Hindlimb muscle (tissue), 1 donor: ENCODE data around the gene FOXL2NB. TPM values are rescaled to one million over a fixed set of nuclear protein-coding genes. Genes with fewer than 3 reads are reported as not detected.
A peak's percentile ranks its signal among the peaks of the same experiment; 100 is the strongest.

Source experiments
- DNase-seq: peaks from one replicate; pipeline ENCODE4 v3.0.0-alpha.2; 2013
- polyA plus RNA-seq: library from polyadenylated mRNA; unstranded; fragments of 120-200 nt; gene quantifications from one replicate; pipeline ENCODE4 v1.2.1, GENCODE V29; 2013; ENCODE audit not compliant: insufficient read length

The FOXL2NB gene
- polyA plus RNA-seq, 1 donor = 0.08 TPM

DNA sequence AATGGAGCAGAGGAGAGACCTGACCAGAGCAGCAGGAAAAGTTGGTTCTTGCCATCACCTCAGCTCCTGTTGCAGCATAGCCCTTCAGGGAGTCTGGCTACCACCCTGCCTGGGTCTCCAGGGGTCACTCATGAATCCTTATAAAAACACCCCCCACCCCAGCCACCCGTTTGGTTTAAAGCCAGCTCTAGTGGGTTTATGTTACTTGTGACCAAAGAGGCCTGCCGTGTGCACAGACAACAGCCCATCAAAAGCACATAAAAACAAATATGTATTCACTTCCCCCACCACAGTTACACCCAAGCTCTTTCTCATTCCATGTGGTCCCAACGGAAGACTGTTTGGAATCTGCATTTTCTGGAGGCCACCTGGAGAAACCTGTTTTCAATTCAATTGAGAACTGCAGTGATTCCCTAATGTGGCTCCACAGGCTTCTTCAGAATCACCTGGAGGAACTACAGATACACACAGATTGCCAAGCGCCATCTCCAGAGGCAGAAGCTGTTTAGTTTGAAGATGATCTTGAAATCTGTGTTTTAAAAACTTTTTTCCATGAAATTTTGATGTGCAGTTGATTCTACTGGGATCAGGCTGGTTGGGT is 13.8 kb upstream of the FOXL2NB start:
- no peak for DNase-seq

DNA sequence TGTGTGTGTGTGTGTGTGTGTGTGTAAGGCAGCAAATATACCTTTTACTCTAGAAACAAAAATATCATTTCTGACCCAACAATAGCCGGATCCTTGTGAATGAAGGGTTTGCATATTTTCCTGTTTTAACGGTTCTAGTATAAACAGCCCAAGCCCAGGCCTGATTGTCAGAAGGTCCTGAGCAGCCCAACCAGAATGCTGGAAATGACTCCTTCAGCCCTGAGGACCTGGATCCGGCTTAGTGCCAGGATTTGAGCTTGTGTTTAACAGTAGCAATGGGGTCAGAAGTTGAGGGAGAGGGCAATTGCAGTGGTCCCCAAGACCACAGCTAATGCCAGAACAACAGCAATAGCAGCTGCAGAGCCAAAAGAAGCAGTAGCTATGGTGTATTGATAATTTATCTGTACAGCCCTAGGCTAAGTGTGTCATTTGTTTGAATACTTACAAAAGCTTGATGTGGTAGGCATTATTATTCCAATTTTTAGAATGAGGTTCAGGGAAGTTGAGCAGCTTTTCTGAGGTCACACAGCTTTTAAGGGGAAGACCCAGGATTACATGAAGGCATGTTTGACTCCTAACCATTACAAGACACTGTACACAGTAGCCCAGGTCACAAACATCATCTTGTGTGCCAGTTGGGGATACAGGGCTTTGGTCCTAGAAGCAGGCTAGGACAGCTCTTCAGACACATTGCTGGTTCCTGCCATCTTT is 12.9 kb upstream of the FOXL2NB start:
- DNase-seq = no peak

DNA sequence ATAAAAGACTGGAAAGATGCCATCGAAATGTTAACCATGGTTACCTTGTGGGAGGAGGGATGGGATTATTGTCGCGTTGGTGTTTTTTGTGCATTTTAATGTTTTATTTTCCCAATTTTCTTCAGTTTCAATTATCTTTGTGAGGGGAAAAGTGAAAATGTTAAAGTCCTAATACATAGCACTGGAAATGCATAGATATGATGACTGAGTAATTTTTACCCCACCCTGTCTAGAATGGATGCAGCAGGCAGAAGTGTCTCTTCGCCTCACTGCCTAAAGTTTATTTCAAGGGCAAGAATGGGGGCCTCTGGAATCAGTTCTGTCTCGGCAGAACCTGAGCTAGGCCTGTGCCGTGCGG is 11.5 kb upstream of the FOXL2NB start:
- no peak for DNase-seq

DNA sequence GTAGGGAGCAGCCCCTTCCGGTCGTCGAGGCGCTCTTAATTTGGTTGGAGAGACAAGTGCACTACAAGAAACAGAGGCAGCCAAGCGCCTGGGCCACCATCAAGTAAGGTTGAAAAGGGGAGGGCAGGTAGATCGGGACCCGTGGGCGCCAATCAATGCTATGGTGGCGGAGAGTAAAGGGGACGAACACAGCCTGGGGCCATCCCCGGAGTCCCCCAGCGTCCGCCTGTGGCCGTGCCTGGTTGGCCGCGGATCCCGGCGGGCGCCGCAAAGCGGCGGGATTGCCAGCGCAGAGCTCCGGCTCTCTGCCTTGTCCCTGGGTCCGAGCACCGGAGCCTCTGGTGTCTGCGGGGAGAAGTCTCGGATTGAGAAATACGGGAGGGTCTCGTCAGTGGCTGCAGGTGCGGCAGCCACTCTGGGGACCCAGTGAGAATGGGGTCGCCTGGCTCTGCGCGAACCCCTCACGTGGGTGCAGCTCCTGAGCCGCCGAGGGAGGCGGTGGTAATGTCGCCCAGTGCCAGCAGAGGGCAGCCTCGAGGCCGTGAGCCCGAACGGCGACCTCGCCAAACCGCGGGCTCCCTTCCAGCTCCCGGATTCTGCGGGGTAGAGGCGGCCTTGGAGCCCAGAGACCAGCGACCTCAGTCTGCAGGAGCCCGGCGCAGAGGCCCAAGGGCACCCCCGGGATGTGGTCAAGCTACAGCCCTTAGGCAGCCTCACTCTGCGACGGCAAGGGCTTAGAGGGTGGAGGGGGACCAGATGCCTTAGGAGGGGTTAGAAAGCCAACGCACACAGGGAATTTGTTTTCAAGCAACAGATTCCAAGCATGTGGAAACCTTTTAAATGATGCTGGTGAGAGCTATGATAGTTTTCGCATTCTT is 10.9 kb upstream of the FOXL2NB start:
- DNase-seq = peak; percentile 69

DNA sequence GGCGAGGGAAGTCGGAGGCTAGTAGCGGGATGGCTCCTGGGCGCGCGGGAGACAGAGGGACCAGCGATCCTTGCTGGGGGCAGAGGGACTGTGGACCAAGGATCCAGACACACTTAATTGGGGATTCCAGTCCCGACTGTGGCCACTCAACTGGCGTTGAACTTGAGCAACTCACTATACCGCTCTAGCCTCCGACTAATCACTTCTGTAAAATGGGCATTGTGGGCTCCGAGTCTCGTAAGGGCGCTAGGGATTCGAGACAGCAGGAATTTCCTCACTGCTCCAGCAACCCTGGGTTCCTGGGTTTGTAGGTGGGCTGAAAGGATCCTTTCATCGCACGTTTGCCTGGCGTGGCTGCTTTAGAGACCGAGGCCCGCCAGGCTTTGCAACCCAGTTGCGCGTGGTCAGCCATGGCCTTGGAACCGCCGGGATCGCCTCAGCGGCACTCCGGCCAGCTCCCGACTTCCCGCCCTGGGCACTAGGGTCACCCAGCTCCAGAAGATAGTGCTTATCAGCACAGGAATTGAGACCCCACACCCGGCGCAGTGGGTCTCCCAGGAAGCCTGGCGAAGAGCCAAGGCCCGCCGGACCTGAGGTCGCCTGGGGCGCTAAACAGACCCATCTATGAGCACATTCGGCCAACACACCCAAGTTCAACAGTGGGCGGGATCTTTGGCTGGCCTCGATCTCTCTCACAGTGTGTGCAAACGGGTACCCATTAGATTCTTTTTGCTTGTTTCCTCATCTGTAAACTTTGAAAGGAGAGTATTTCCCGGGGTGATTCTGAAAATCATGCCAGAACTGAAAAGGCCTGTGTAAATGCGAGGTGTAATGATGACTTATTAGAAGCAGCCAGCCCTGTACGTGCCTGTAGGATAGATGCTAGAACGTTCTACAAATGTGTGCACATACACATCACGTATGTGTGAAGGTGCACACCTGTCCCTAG is 10.0 kb upstream of the FOXL2NB start:
- DNase-seq = no peak

DNA sequence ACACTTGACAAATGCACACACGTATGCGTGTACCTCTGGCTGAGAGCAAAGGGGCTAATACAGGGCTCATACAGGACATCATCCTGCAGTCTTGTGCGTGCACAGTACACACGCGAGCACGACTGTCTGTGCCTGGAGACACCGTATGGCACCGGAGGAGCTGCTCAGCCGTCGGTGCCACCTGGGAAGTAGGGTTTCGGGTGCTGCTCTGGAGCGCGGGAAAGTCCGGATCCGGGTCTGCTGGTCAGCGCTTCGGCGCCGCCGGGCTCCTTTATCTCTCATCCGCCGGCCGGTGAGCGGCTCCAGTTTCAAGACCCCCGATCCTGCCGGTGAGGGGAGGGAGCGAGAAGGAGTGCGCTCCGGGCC is 9.3 kb upstream of the FOXL2NB start:
- DNase-seq = no peak

DNA sequence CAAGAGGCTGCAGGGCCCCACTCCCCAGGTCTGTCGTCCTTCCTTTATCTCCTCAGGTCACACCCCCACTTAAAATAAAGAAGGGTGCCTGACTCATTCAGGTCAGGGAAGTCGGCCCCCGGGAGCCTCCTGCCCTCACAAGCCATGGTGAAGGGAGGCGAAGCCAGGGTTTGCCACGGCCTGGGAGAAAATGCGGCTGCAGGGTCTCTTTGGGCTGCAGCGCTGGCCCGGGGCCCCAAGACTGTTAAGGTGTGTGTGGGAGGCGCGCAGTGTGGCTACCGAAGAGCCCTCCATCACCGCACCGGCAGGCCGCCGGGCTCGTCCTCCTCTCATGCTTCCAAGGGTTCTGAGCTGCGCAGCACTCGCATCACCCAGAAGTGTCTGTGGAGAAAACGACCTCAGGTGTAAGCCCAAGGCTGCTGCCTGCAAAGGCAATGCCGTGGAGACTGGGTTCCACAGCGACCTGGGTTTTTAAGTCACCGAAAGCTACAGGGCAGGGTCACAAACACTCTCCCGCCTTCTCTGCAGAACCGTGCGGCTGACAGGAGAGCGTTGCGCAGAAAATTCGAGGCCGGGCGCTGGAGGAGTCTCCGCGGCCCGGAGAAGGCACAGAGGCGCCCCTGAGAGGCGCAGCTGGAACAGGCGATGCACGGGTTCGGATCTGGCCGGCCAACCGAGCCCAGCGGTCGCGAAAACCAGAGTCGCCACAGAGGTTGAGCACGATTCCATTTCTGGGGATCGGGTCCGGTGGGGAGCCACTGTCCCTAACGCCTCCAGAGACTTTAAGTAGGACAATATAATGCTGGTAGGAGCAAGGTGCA is 8.8 kb upstream of the FOXL2NB start:
- no peak for DNase-seq

DNA sequence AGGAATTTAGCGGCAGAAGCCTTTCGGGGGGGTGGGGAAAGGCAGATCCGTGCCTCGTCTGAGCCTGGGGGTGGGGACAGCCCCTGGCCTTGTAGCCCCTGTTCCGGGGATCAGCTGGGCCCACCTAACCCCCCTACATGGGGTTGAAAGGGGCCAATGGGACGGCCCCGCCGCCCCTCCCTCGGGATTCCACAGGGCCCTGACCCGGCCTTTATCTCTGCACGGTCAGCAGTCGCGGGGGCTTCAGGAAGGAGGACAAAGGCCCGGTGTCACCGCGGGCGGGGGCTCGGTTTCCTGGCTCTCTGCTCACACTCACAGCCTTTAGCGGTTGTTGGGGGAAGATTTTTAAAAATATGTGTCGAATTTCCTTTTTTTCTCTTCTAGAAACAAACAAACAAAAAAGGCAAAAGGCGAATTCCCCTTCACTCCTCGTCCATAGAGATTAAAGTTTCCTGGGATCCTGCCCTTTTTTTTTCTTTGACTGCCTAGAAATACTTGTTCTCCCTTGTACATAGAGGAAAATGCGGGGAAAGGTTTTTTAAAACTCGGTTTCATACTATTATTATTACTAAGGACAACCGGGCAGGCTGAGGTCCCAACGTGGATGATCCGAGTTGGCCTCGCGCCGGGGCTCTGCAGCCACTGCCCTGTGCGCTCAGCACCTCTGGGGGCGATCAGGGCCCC is 8.0 kb upstream of the FOXL2NB start:
- DNase-seq = no peak

DNA sequence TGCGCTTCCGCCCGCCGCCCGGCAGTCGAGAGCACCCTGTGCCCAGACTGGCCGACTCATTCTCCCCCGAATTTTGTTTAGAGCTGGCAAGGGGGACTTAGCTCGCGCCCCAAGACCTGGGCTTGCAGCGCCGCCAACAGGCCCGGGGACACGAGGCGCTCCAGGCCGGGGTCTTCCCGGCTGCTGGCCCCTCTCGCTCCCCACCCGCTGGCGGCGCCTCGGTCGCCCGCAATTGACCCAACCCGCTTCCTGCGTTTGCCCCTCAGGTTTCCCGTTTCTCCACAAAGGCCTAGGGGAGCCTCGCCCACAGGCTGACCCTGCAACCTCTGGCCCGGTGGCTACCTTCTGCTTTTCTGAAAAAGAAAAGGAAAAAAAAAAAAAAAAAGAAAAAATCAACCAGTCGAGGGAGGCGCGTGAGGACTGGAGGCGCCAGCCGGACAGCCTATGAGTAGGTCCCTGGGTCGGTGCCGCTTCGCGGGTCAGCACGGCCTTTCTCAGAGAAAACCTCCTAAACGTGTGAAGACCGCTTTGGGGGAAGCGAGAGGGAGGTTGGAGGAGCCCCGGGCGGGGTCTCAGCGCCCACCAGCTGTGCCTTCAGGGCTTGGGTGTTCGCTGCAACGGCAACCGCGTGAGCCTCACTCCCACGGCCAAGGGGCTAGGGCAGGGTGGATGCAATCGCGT is 7.3 kb upstream of the FOXL2NB start:
- DNase-seq = no peak

DNA sequence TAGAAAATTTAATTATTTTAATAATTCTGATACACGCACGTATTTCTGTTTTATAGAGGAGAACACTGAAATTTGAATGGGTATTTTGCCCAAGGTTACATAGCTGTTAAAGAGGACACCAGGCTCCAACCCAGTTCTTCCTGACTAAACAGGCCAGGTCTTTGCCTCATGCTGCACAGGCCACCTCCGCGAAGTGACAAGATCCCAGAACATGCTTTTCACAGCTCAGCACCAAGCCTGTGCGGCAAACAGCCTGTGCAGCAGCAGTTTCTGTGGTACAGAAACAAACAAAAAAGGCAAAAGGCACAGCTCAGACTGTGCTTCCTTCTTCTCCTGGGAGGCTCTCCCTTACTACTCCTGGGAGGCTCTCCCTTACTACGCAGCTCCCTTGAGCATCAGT is 6.6 kb upstream of the FOXL2NB start:
- no peak for DNase-seq

DNA sequence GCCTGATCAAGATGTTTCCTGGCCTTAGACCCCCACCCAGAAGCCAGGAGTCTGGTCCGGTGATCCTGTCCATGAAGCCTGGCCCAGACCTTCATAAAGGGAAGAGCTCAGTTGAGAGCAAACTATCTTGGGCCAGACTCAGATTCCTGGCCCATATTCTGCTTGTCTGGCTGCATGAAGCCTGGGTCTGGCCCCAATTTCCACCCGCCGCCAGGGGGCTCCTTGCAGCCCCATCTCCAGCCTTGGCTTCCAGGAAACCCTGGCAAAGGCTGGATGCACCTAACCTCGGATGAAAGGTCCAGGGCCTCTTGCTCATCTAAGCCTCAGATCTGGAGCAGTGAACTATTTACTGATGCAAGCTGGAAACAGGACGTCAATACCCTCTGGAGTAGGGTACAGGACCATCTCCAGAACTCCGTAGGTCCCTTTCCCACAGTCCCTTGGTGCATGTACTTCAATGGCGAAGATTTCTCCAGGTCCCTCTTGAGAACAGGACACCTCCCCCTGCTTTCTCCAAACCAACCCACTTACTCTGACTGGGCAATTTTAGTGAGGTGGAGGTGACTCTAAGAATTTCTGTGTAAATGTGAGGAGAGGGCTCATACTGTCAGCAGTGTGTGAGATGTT is 5.6 kb upstream of the FOXL2NB start:
- DNase-seq = no peak

DNA sequence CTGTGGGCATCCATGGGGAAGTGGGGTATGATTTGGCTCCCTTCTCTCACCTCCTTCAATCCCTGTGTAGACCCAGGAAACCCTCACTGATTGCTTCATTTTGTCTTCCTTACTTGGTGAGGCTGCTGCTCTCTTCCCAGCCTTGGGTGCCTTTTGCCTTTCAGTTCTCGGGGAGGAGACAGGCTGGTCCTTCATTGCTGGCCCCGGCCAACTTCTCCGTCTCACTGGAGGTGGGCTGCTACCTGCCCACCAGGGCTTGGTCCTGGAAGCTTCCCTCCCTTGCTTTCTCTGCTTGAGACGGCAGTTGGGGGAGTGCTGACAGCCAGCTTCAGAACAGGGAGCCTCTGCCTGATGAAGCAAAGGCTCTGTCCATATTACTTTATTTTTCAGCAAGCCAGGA is 4.7 kb upstream of the FOXL2NB start:
- no peak for DNase-seq

DNA sequence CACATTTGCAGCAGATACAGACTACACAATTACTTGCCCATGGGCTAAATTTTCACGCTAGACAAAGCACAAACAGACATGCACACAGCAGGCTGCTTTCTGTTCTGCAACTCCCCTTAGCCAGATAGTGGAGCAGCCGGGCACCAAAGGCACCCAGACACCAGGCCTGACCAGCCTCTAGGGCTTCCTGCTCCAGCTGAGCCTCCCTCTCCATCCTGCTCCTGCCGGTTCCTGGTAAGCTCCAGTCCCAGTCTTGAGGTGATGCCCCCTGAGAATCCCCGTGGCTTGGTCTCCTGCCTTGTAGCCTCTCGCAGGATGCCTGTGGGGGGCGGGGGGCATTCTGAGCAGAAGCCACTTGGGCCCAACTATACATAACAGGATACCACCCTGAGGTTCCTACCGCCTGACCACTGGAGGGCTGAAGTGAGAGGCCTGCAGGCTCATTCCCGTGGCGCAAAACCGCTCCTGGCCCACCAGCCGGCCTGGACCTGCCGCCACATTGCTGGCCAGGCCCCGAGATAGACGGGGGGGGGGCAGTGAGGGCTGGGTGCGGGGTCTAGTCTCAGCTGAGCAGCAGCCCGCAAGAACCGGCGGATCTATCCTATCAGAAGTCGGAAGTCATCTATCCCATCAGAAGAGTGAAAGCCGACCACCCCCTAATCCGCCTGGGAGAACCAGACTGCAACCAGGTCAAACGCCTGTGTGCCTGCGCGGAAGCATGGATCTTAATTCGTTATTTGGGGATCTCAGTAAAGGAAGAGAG is 4.0 kb upstream of the FOXL2NB start:
- DNase-seq = no peak

DNA sequence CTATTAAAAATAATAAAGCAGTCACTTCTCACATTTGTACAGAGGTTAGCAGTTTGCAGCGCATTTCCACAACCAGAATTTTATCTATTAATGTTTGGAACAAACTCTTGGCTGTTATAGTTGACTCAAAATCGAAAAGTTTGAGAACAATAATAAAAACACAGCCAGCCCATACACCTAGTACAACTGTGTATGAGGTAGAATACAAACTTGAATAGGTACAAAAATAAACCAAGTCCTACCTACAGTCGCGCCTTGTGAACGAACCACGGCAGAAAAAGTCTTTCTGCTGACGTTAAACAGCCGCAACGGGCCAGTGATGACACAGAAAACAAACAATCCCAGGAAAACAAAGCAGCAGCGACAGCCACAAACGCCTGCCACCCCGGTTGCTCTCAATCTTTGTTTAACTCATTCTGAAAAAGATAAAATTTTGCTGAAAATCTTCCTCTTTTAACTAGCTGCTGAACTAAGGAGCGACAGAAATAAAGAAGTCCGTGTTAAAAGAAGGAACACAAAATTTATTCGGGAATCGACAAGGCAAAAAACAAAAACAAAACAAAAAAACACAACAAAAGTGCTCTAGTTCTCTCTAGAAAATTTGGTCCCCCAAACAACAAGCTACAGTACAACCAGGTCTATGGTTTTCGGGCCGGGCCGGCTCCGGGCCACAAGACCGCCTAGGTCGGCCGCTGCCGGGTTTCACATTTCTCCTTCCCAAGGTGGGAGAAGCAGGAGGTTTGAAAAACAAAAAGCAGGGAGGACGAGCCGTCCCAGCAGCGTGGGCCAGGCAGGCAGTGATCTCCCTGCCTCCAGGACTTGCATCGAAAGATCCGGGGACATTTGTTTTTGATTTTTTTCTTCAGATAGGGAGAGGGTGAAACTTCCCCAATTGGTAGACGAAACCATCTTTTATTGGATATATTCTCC is 3.0 kb upstream of the FOXL2NB start:
- no peak for DNase-seq

DNA sequence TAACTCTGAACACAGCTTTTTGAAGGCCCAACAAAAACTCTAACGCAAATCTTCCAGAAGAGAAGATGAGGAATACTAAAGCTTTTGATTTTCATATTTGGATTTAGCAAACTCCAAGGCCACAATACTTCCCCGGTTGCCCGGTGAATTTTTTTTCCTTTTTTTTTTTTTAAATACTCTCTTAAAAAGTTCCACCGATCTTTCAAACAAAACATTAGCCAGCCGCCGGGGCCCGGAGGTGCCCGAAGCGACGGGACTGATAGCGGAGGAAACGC is 2.4 kb upstream of the FOXL2NB start:
- DNase-seq = no peak

DNA sequence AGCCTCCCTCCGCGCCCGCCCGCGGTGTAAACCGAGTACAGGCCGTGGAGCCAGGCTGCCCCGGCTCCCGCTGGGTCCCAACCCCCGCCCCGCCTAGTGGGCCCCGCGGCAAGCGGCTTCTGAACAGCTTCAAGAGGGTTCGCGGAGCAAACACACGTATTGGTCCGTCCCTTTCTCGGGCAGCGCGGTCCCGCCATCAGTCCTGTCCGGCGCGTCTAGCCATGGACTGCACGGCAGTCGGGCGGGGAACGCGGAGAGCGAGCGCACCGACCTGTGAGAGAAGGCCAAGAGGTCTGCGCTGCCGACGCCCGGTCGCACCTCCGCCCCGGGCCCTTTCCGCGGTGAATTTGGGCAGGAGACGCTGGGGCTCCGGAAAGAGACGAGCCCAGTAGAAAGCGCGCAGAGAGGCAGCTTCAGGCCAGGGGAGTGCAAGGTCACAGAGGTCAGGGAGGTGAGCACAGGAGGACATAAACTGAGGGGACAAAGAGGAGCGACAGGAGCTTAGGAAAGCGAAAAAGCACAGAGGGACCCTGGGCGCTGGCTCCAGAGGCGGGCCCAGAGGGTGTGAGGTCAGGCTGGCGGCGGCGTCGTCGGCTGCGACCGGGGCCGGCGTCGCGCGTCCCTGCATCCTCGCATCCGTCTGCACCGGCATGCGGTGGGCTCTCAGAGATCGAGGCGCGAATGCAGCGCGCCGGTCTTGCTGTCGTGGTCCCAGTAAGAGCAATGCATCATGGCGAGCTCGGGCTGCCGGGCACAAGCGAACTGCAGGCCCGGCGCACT is 1.9 kb upstream of the FOXL2NB start:
- DNase-seq = no peak
